Activated CD4-positive, alpha-beta T cell treated with anti-CD3 and anti-CD28 coated beads for 36 hours (primary cell): ENCODE data around the gene ATP8B4. TPM values are rescaled to one million over a fixed set of nuclear protein-coding genes. Genes with fewer than 3 reads are reported as not detected.

Experiments used
- ATAC-seq: fragments of 200-7000 bp; cut with Tn5 transposase; one replicate; pipeline ENCODE4 v1.10.0; 2021; ENCODE audit warnings: mild to moderate bottlenecking, moderate library complexity
- CTCF ChIA-PET: fragments of 350-600 bp; sonication (Branson Sonifier 250); formaldehyde crosslinking; loops from one replicate; lab custom pipeline; 2021; ENCODE audit warnings: antibody characterized with exemption; lab: Charles Lee
- POLR2A ChIA-PET: fragments of 350-600 bp; sonication (Branson Sonifier 250); formaldehyde crosslinking; loops from one replicate; lab custom pipeline; 2021; ENCODE audit warnings: antibody characterized with exemption, inconsistent platforms; lab: Charles Lee
- DNase-seq: peaks from one replicate; pipeline ENCODE4 v3.0.0-alpha.2; 2020
- H3K27ac Mint-ChIP-seq: one replicate; pipeline ENCODE4 v1.8.0; 2021; ENCODE audit warnings: mixed read lengths
- H3K27me3 Mint-ChIP-seq: one replicate; pipeline ENCODE4 v1.8.0; 2021; ENCODE audit warnings: mixed read lengths
- H3K36me3 Mint-ChIP-seq: one replicate; pipeline ENCODE4 v1.8.0; 2021; ENCODE audit warnings: low read depth, mixed read lengths
- H3K4me1 Mint-ChIP-seq: one replicate; pipeline ENCODE4 v1.8.0; 2021; ENCODE audit warnings: mixed read lengths
- H3K4me3 Mint-ChIP-seq: one replicate; pipeline ENCODE4 v1.8.0; 2021; ENCODE audit warnings: mild to moderate bottlenecking, moderate library complexity, mixed read lengths
- H3K9me3 Mint-ChIP-seq: one replicate; pipeline ENCODE4 v1.8.0; 2021; ENCODE audit warnings: low read depth, mixed read lengths
- intact Hi-C, 2 experiments: fragments of 100-400 bp; cut with DNase I in 1 of 2; cut with micrococcal nuclease in 1 of 2; formaldehyde crosslinking; loops; one replicate each; pipeline versions ENCODE4 v1.14.2 to v1.15.1; 2022 to 2024; cut with DNase I, micrococcal nuclease
- total RNA-seq, 2 experiments: library from RNA; stranded (reverse); gene quantifications; one replicate each; pipeline ENCODE4 v1.2.3, GENCODE V29; 2021

The ATP8B4 gene
- total RNA-seq, 2 experiments from 2014 or later, result 5.0 to 5.1 TPM

- peaks cover 11% of the 10 kb centered on the region for H3K27me3 Mint-ChIP-seq
- peak; percentile 58 for DNase-seq
- H3K27ac Mint-ChIP-seq, result no peak overlapping the region
- H3K9me3 Mint-ChIP-seq, result no peaks in the 10 kb centered on the region
- H3K4me3 Mint-ChIP-seq, result no peak overlapping the region
- H3K4me1 Mint-ChIP-seq, result peaks cover 10% of the 10 kb centered on the region
- ChIA-PET CTCF (interaction anchor here (0.6 to 1.4 kb wide), 9 partner anchors 10 to 817 kb away, joined by 3 to 6 read pairs (median 3); no protein-coding TSS in a partner anchor), POLR2A (interaction anchor here (0.6 to 0.7 kb wide), 2 partner anchors 19 to 32 kb away, joined by 3 to 5 read pairs; no protein-coding TSS in a partner anchor)
- ATAC-seq, result peak; percentile 74
- H3K36me3 Mint-ChIP-seq, result no peaks in the 10 kb centered on the region
- intact Hi-C loops, result loop anchor here in 1 of 2 experiments (1.0 to 5.0 kb wide), 3 partner anchors 175 to 1190 kb away; no protein-coding TSS in a partner anchor
Observed at GRCh38 chr15:50051811-50052419, 67.1 kb downstream of the ATP8B4 start.

GRCh38 chr15:50050986-50051743 lies 67.9 kb downstream of the ATP8B4 start:
- no peak for DNase-seq
- H3K27ac Mint-ChIP-seq, result no peak overlapping the region
- H3K4me3 Mint-ChIP-seq, result no peak overlapping the region
- peaks cover 15% of the 10 kb centered on the region for H3K4me1 Mint-ChIP-seq
- no peaks in the 10 kb centered on the region for H3K36me3 Mint-ChIP-seq
- no peak for ATAC-seq
- peaks cover 11% of the 10 kb centered on the region for H3K27me3 Mint-ChIP-seq
- ChIA-PET CTCF (interaction anchor here (0.6 to 1.4 kb wide), 8 partner anchors 11 to 816 kb away, joined by 3 to 6 read pairs (median 3); no protein-coding TSS in a partner anchor), POLR2A (interaction anchor here (0.6 to 0.7 kb wide), 2 partner anchors 18 to 32 kb away, joined by 3 to 5 read pairs; no protein-coding TSS in a partner anchor)
- intact Hi-C loops, result loop anchor here in 1 of 2 experiments (5.0 kb wide), 2 partner anchors 174 to 1189 kb away; no protein-coding TSS in a partner anchor
- no peaks in the 10 kb centered on the region for H3K9me3 Mint-ChIP-seq

- Mint-ChIP-seq H3K36me3 (no peaks in the 10 kb centered on the region), H3K4me3 (no peak overlapping the region), H3K27ac (no peak overlapping the region), H3K9me3 (no peaks in the 10 kb centered on the region), H3K27me3 (peaks cover 11% of the 10 kb centered on the region), H3K4me1 (peaks cover 19% of the 10 kb centered on the region)
- intact Hi-C loops, result loop anchor here in 1 of 2 experiments (5.0 kb wide), 2 partner anchors 173 to 1188 kb away; no protein-coding TSS in a partner anchor
- ATAC-seq (no peak), DNase-seq (no peak)
- CTCF ChIA-PET, result no interaction called here
- POLR2A ChIA-PET, result interaction anchor here (0.6 kb wide), 1 partner anchor 101 kb away, joined by 5 read pairs; no protein-coding TSS in a partner anchor
Observed at GRCh38 chr15:50049871-50050270, 69.2 kb downstream of the ATP8B4 start.

- H3K4me1 Mint-ChIP-seq, result peaks cover 18% of the 10 kb centered on the region
- ATAC-seq, result peak; percentile 91
- H3K36me3 Mint-ChIP-seq, result peaks cover 8% of the 10 kb centered on the region
- H3K27ac Mint-ChIP-seq, result no peak overlapping the region
- peaks cover 9% of the 10 kb centered on the region for H3K9me3 Mint-ChIP-seq
- DNase-seq, result no peak
- H3K27me3 Mint-ChIP-seq, result peaks cover 3% of the 10 kb centered on the region
- ChIA-PET CTCF (interaction anchor here (1.4 kb wide), 1 partner anchor 88 kb away, joined by 5 read pairs; no protein-coding TSS in a partner anchor), POLR2A (no interaction called here)
- H3K4me3 Mint-ChIP-seq, result no peak overlapping the region
- intact Hi-C loops, result no loop called here
Observed at GRCh38 chr15:50046867-50047266, 72.2 kb downstream of the ATP8B4 start.

- CTCF ChIA-PET, result interaction anchor here (1.3 to 1.4 kb wide), 2 partner anchors 72 to 89 kb away, joined by 3 to 5 read pairs; no protein-coding TSS in a partner anchor
- intact Hi-C loops, result no loop called here
- H3K27ac Mint-ChIP-seq, result peak overlapping the region; percentile 47
- no peak overlapping the region for H3K4me3 Mint-ChIP-seq
- DNase-seq (no peak), ATAC-seq (no peak)
- POLR2A ChIA-PET, result no interaction called here
- peaks cover 2% of the 10 kb centered on the region for H3K27me3 Mint-ChIP-seq
- H3K4me1 Mint-ChIP-seq, result peaks cover 17% of the 10 kb centered on the region
- H3K36me3 Mint-ChIP-seq, result peaks cover 8% of the 10 kb centered on the region
- H3K9me3 Mint-ChIP-seq, result peaks cover 9% of the 10 kb centered on the region
Observed at GRCh38 chr15:50046159-50046558, 72.9 kb downstream of the ATP8B4 start.

GRCh38 chr15:50044904-50045303 lies 74.1 kb downstream of the ATP8B4 start:
- no peak overlapping the region for H3K4me3 Mint-ChIP-seq
- H3K9me3 Mint-ChIP-seq, result peaks cover 9% of the 10 kb centered on the region
- no peak overlapping the region for H3K27ac Mint-ChIP-seq
- H3K36me3 Mint-ChIP-seq, result peaks cover 8% of the 10 kb centered on the region
- CTCF ChIA-PET, result no interaction called here
- DNase-seq (no peak), ATAC-seq (no peak)
- intact Hi-C loops, result no loop called here
- H3K4me1 Mint-ChIP-seq, result peaks cover 17% of the 10 kb centered on the region
- POLR2A ChIA-PET, result no interaction called here
- peaks cover under 1% of the 10 kb centered on the region for H3K27me3 Mint-ChIP-seq

- DNase-seq, result no peak
- H3K27ac Mint-ChIP-seq, result no peak overlapping the region
- ATAC-seq, result no peak
- H3K4me1 Mint-ChIP-seq, result peaks cover 17% of the 10 kb centered on the region
- H3K27me3 Mint-ChIP-seq, result no peaks in the 10 kb centered on the region
- POLR2A ChIA-PET, result no interaction called here
- H3K9me3 Mint-ChIP-seq, result peaks cover 9% of the 10 kb centered on the region
- CTCF ChIA-PET, result interaction anchor here (0.6 kb wide), 1 partner anchor 111 kb away, joined by 3 read pairs; no protein-coding TSS in a partner anchor
- H3K4me3 Mint-ChIP-seq, result no peak overlapping the region
- intact Hi-C loops, result no loop called here
- peaks cover 8% of the 10 kb centered on the region for H3K36me3 Mint-ChIP-seq
Observed at GRCh38 chr15:50044406-50044805, 74.6 kb downstream of the ATP8B4 start.

- no peak for ATAC-seq
- H3K4me1 Mint-ChIP-seq, result peaks cover 17% of the 10 kb centered on the region
- DNase-seq, result no peak
- H3K9me3 Mint-ChIP-seq, result peaks cover 9% of the 10 kb centered on the region
- no peaks in the 10 kb centered on the region for H3K27me3 Mint-ChIP-seq
- ChIA-PET POLR2A (no interaction called here), CTCF (no interaction called here)
- no peak overlapping the region for H3K27ac Mint-ChIP-seq
- intact Hi-C loops, result no loop called here
- H3K36me3 Mint-ChIP-seq, result peaks cover 8% of the 10 kb centered on the region
- H3K4me3 Mint-ChIP-seq, result no peak overlapping the region
Observed at GRCh38 chr15:50042775-50043174, 76.3 kb downstream of the ATP8B4 start.

- peaks cover 5% of the 10 kb centered on the region for H3K27me3 Mint-ChIP-seq
Observed at GRCh38 chr15:50030456-50030855, 88.6 kb downstream of the ATP8B4 start.

GRCh38 chr15:50028326-50028725 lies 90.7 kb downstream of the ATP8B4 start:
- Mint-ChIP-seq H3K4me3 (no peak overlapping the region), H3K27me3 (peaks cover 7% of the 10 kb centered on the region), H3K4me1 (no peaks in the 10 kb centered on the region), H3K9me3 (no peaks in the 10 kb centered on the region), H3K36me3 (no peaks in the 10 kb centered on the region), H3K27ac (no peak overlapping the region)
- intact Hi-C loops, result no loop called here
- ChIA-PET POLR2A (no interaction called here), CTCF (no interaction called here)
- ATAC-seq (no peak), DNase-seq (no peak)

More at GRCh38 chr15:50030456-50030855, 88.6 kb downstream of the ATP8B4 start:
- H3K4me3 Mint-ChIP-seq, result no peak overlapping the region
- no peak for ATAC-seq
- ChIA-PET CTCF (interaction anchor here (0.7 kb wide), 1 partner anchor 391 kb away, joined by 3 read pairs; no protein-coding TSS in a partner anchor), POLR2A (no interaction called here)
- no peaks in the 10 kb centered on the region for H3K9me3 Mint-ChIP-seq
- H3K27ac Mint-ChIP-seq, result no peak overlapping the region
- no peaks in the 10 kb centered on the region for H3K36me3 Mint-ChIP-seq
- no peak for DNase-seq
- intact Hi-C loops, result no loop called here
- H3K4me1 Mint-ChIP-seq, result no peaks in the 10 kb centered on the region

- no peak for ATAC-seq
- CTCF ChIA-PET, result interaction anchor here (1.3 kb wide), 1 partner anchor 21 kb away, joined by 3 read pairs; no protein-coding TSS in a partner anchor
- intact Hi-C loops, result no loop called here
- POLR2A ChIA-PET, result no interaction called here
- Mint-ChIP-seq H3K4me3 (no peak overlapping the region), H3K4me1 (no peaks in the 10 kb centered on the region), H3K9me3 (no peaks in the 10 kb centered on the region), H3K27ac (no peak overlapping the region), H3K36me3 (no peaks in the 10 kb centered on the region), H3K27me3 (peaks cover 11% of the 10 kb centered on the region)
- no peak for DNase-seq
Observed at GRCh38 chr15:50024281-50024680, 94.8 kb downstream of the ATP8B4 start.
